COLO668 (cell line): ENCODE measurements around the gene PTPN20.
A peak's percentile ranks its signal among the peaks of the same experiment; 100 is the strongest.

ENCODE experiments used
- DNase-seq: peaks from one replicate; lab custom pipeline; 2025; ENCODE audit not compliant: unreplicated experiment; lab: John Stamatoyannopoulos, UW

Gene PTPN20

GRCh38 chr10:47047577-47048525, 136.6 kb downstream of the PTPN20 start:
- DNase-seq: peak; percentile 60

- no peak for DNase-seq
Measured at GRCh38 chr10:47048526-47048905, 137.3 kb downstream of the PTPN20 start.

DNA sequence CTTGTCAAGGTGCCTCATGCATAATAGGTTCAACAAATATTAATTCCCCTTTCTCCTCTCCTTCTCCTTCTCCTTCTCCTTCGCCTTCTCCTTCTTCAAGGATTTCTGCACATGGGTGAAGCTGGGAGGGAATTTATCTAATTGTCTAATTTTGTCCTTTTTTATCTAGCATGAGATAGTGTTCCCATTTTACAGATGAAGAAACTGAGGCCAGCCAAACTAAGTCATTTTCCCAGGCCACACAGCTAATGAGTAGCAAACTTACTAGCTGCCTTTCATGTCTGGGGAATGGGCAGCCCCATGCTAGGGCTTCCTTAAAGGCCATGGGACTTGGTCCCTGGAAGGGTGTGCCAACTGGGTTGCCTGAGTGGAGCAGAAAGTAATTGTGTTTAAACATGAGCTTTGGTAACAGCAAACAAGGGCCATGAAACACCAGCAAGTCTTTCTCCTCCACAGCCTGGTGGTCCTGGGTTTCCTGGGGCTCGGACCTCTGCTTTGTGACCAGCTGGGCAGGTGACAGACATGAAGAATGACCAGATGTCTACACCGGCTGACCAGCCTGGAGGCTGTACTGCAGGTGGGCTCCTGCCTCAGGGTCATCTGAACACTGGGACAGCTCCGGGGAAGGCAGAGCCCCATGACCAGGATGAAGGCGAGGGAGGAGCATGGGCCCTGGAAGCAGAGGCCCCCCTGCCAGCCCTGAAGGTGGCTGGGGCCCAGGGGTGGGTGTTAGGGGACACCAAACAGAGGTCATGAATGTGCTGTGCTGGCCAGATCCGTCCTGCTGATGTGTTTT, 138.0 kb downstream of the PTPN20 start:
- DNase-seq: no peak

GRCh38 chr10:47049906-47050305, 138.7 kb downstream of the PTPN20 start:
- no peak for DNase-seq

DNA sequence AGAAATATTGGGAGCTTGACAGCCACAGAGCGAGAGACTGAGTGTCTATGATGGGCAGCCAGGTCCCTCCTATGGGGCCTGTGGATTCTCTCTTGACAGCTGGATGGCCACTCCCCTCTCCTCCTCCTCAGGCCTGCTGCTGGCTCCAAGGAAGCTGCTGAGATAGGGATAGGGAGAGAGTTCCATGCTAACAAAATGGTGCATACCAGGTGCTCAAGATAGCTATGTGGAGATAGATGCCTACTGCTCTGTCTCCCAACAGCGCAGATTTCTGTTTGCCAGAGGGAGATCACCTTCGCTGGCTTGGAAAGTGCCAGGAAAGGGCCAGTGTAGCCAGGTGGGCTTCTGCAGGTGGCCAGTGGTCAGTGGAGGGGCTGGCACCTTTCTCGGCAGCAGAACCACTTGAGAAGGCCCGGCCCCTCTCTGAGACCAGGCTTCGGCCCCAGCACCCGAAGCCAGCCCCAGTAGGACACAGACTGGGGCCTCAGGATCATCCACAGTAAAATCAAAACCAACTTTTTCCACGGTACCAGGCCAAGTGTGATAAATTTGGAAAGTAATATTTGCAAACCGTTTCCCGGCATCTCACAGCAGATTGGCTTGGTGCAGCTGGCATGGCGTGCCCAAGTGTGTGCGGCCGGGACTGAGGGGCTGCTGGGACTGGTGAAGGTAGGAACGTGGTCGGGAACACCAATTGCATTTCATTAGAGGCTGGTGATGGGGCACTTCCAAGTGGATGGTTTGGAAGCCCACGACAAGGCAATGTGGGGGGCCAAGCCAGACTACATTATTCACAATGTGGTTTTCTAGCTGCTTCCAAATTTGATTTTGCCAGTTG, 139.6 kb downstream of the PTPN20 start:
- no peak for DNase-seq

DNA sequence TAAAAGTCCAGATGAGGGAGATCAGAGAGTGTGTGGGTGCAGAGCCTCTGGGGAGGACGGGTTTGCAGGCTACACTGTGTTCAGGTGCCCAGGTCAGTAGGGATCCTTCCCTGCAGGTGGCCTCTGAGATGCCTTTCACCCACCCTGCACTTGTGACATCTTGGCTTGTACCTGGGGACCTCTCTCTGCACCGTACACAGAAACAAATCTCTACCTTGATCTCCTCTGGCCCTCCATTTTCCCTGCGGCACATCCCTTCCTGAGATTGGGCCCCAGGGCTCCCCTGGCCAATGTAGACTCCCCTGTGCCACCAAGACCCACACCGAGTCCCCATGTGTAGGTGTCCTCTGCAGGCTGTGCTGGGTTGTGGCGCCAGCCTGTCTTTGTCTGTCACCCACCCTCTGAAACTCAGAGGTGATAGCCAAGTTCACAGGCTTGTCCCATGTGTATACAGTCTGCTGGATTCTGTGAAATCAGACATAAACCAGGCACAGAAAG, 140.6 kb downstream of the PTPN20 start:
- no peak for DNase-seq
